ENCODE data around the gene SRP54. TPM values are rescaled to one million over a fixed set of nuclear protein-coding genes. Genes with fewer than 3 reads are reported as not detected.

The SRP54 gene
- total and polyA plus RNA-seq, 2 of the 8 experiments (the other 6 are each of a cell fraction or from before 2014, with no cell fraction given): 19.7 to 60.0 TPM

DNA sequence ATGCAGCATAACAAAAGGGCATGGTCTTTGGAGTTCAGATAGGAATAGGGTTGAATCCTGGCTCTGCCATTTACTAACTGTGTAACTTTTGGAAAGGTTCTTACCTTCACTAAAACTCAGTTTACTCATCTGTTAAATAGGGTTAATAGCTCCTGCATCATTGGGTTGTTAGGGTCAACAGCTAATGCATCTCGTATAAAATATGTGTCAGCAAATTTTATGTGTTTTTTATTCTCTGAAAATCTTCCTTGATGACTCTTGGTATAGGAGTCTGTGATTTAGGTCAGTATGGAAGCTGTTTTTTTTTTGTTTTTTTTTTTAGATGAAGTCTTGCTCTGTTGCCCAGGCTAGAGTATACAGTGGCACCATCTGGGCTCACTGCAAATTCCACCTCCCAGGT, 36.1 kb upstream of the SRP54 start:
- H3K18ac ChIP-seq (ENCODE audit: extremely low read depth, low read length): no peak overlapping the region
- no peak overlapping the region for H3K27ac ChIP-seq (ENCODE audit: low read depth, low read length)
- ChIA-PET POLR2A (ENCODE audit: partially characterized antibody) (no interaction called here), CTCF (ENCODE audit: partially characterized antibody) (interaction anchor here (0.6 kb wide), 1 partner anchor 15 kb away, joined by 4 read pairs; no protein-coding TSS in a partner anchor)
- no peaks in the 10 kb centered on the region for H3K79me1 ChIP-seq (ENCODE audit: low read depth, low read length)
- no peaks in the 10 kb centered on the region for H4K20me1 ChIP-seq (replicated peaks in 1 of 2; ENCODE audit: control insufficient read depth in 1 of 2, insufficient read depth in 2 of 2, low read length in 2 of 2)
- no peak overlapping the region for H2BK20ac ChIP-seq (ENCODE audit: low read length)
- no peaks in the 10 kb centered on the region for H3K9me3 ChIP-seq (ENCODE audit: insufficient read depth in 2 of 2, low read depth in 1 of 2, low read length in 1 of 2)
- H3K4me1 ChIP-seq (replicated peaks in 1 of 4; ENCODE audit: control insufficient read depth in 3 of 4, insufficient read depth in 4 of 4, low read length in 3 of 4): no peaks in the 10 kb centered on the region
- no peak overlapping the region for H3K56ac ChIP-seq (replicated peaks; ENCODE audit: insufficient read length, low read depth, low read length)
- no peak overlapping the region for H3K4ac ChIP-seq (replicated peaks; ENCODE audit: insufficient read length, low read depth, low read length)
- H2BK15ac ChIP-seq (ENCODE audit: low read length): no peak overlapping the region
- no peak overlapping the region for H3K4me2 ChIP-seq (ENCODE audit: insufficient read depth in 1 of 2, low read depth in 2 of 2, low read length in 2 of 2)
- no peak overlapping the region for H2AFZ ChIP-seq (ENCODE audit: low read length)
- WGBS, 2 experiments (ENCODE audit: extremely low coverage in 1 of 2, insufficient coverage in 1 of 2, insufficient read length in 1 of 2, insufficient replicate concordance in 2 of 2, low coverage in 1 of 2, low lambda C conversion rate in 2 of 2, missing lambda C conversion rate in 1 of 2): 93% methylated on average over 1 of the region's 1 CpG; no CpG with 5 or more reads in 1 of the 2 experiments
- no peak for TF ChIP-seq MAX (IDR thresholded peaks at IDR 0.05)
- no peak for TF ChIP-seq TBP (IDR thresholded peaks at IDR 0.05; ENCODE audit: low read depth, low read length)
- TF ChIP-seq, protein P1, sequence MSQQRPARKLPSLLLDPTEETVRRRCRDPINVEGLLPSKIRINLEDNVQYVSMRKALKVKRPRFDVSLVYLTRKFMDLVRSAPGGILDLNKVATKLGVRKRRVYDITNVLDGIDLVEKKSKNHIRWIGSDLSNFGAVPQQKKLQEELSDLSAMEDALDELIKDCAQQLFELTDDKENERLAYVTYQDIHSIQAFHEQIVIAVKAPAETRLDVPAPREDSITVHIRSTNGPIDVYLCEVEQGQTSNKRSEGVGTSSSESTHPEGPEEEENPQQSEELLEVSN (IDR thresholded peaks at IDR 0.05): no peak
- TF ChIP-seq HDAC2 (IDR thresholded peaks at IDR 0.05; ENCODE audit: borderline replicate concordance in 1 of 2, low read depth in 2 of 2, low read length in 2 of 2): no peak
- TF ChIP-seq YY1 (IDR thresholded peaks at IDR 0.05; ENCODE audit: low read depth, low read length): no peak
- TF ChIP-seq KDM1A (IDR thresholded peaks at IDR 0.05; ENCODE audit: borderline replicate concordance, low read length): no peak
- TF ChIP-seq RFX5 (IDR thresholded peaks at IDR 0.05; ENCODE audit: borderline replicate concordance, low read depth, low read length): no peak
- TF ChIP-seq EP300 (IDR thresholded peaks at IDR 0.05; ENCODE audit: borderline replicate concordance in 1 of 2, low read depth in 2 of 2, low read length in 2 of 2): no peak
- TF ChIP-seq PHF8 (conservative IDR thresholded peaks at IDR 0.05; ENCODE audit: low read depth, low read length): no peak
- no peak for DNase-seq (ENCODE audit: low read depth in 1 of 2, low spot score in 2 of 2)
- H3K79me2 ChIP-seq (ENCODE audit: control insufficient read depth in 1 of 2, insufficient read depth in 2 of 2, low read length in 2 of 2): no peaks in the 10 kb centered on the region
- H2BK12ac ChIP-seq (ENCODE audit: low read depth, low read length): no peak overlapping the region
- no peaks in the 10 kb centered on the region for H3K27me3 ChIP-seq (replicated peaks in 1 of 4; ENCODE audit: control insufficient read depth in 3 of 4, extremely low read depth in 1 of 4, insufficient read depth in 3 of 4, low read length in 3 of 4)
- no peak overlapping the region for H3K4me3 ChIP-seq (ENCODE audit: extremely low read depth in 1 of 4, insufficient read depth in 2 of 4, low read depth in 3 of 4, low read length in 4 of 4)
- no peaks in the 10 kb centered on the region for H3K23me2 ChIP-seq (ENCODE audit: low read depth, low read length)
- H3K9ac ChIP-seq (replicated peaks in 1 of 4; ENCODE audit: extremely low read depth in 1 of 4, low read depth in 3 of 4, low read length in 3 of 4): no peak overlapping the region
- no peak overlapping the region for H4K91ac ChIP-seq (replicated peaks; ENCODE audit: insufficient read length, low read length)
- no peak overlapping the region for H2BK120ac ChIP-seq (replicated peaks; ENCODE audit: low read depth, low read length)
- FAIRE-seq: no peak
- H2AK5ac ChIP-seq (ENCODE audit: low read depth, low read length): no peak overlapping the region
- no peaks in the 10 kb centered on the region for H3K36me3 ChIP-seq (ENCODE audit: control insufficient read depth in 2 of 4, insufficient read depth in 4 of 4, low read length in 3 of 4)
- H3K14ac ChIP-seq (ENCODE audit: insufficient read length): no peak overlapping the region
- H4K5ac ChIP-seq (ENCODE audit: insufficient read length, low read depth, low read length): no peak overlapping the region
- no peak overlapping the region for H2BK5ac ChIP-seq (ENCODE audit: low read depth, low read length)
- no peak overlapping the region for H3K23ac ChIP-seq (ENCODE audit: insufficient read length)
- H4K8ac ChIP-seq (ENCODE audit: extremely low read depth, insufficient read depth, low read length): no peak overlapping the region

All from H1 (cell line).